HG02943 (cell line): ENCODE results near the gene UTP11.
A peak's percentile ranks its signal among the peaks of the same experiment; 100 is the strongest.
"Not testable (repeated sequence)": the region's sequence is repeated elsewhere in the genome, so short reads cannot be mapped to it uniquely, and the experiment has no call there.

ENCODE experiments used
- ATAC-seq: cut with Tn5 transposase; IDR thresholded peaks from one replicate; pipeline ENCODE4 v1.9.1; 2021; ENCODE audit warnings: mild to moderate bottlenecking, low read depth, moderate library complexity; ENCODE audit not compliant: unreplicated experiment

Gene UTP11

GRCh38 chr1:38027201-38028104 lies 14.9 kb downstream of the UTP11 start:
- ATAC-seq = no peak

GRCh38 chr1:38028105-38028591 lies 15.6 kb downstream of the UTP11 start:
- ATAC-seq = peak; percentile 69

GRCh38 chr1:38028671-38029070 lies 16.1 kb downstream of the UTP11 start:
- ATAC-seq = no peak

GRCh38 chr1:38029081-38029681 lies 16.6 kb downstream of the UTP11 start:
- ATAC-seq = no peak

GRCh38 chr1:38029685-38030511 lies 17.4 kb downstream of the UTP11 start:
- peak; percentile 37 for ATAC-seq

- ATAC-seq = no peak
These were observed 18.3 kb downstream of the UTP11 start for GRCh38 chr1:38030596-38031512.

- ATAC-seq = no peak
These were observed 19.0 kb downstream of the UTP11 start for GRCh38 chr1:38031513-38031866.

GRCh38 chr1:38032992-38033391 lies 20.5 kb downstream of the UTP11 start:
- ATAC-seq = not testable (repeated sequence)

GRCh38 chr1:38034871-38035270 lies 22.3 kb downstream of the UTP11 start:
- no peak for ATAC-seq

- no peak for ATAC-seq
These were observed 24.8 kb downstream of the UTP11 start for GRCh38 chr1:38037221-38037939.

- no peak for ATAC-seq
These were observed 26.3 kb downstream of the UTP11 start for GRCh38 chr1:38038861-38039260.

GRCh38 chr1:38039331-38040088 lies 27.0 kb downstream of the UTP11 start:
- ATAC-seq = no peak

- no peak for ATAC-seq
These were observed 29.7 kb downstream of the UTP11 start for GRCh38 chr1:38041936-38042834.

GRCh38 chr1:38043036-38043747 lies 30.7 kb downstream of the UTP11 start:
- ATAC-seq = no peak

GRCh38 chr1:38044221-38045215 lies 32.0 kb downstream of the UTP11 start:
- ATAC-seq = no peak
